ENCODE results near the gene ONECUT3.
"Not testable (repeated sequence)": the region's sequence is repeated elsewhere in the genome, so short reads cannot be mapped to it uniquely, and the experiment has no call there.

ONECUT3 gene

DNA sequence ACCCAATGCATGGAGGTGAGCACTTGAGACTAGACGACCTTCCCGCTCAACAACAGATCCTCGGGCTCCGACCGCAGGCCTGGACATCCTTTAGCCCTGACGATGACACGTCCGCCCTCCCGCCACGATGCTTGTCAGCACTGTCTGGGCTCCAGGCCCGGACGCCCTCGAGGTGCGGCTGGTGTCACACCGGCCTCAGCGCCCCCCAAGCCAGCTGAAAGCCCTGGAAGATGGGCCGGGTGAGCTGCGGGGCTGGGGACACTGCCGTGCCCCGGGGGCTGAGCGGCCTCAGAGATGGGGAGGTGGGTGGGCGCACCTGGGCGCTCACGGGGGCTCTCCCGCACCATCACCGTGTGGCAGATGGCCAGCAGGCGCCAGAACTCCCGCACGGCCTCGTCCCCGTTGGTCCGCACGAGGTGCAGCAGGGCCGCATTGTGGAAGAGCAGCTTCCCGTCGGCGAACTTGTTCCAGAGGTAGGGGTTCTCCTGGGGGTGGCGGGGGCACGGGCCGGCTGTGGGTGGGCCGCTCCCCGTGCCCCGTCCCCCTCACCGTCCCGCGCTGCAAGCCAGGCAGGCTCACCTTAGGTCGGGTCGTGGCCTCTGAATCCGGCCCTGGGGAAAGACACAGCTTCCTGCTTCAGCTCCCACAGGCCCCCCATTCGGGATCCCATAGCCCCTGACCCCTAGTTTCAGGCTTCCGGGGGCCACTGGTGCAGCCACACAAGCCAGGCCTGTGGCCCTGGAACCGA is 43.3 kb downstream of the ONECUT3 start:
- H3K4me3 ChIP-seq (ENCODE audit: control insufficient read depth, low read depth, low read length): no peak overlapping the region
- TF ChIP-seq CTCF (IDR thresholded peaks at IDR 0.05; ENCODE audit: control insufficient read depth, insufficient read depth, low read depth, low read length, missing control alignments): no peak
- no peak for DNase-seq (ENCODE audit: low read depth)

- DNase-seq (ENCODE audit: low read depth); H3K4me3 ChIP-seq (ENCODE audit: control insufficient read depth, low read depth, low read length): not testable (repeated sequence)
These were observed 44.0 kb downstream of the ONECUT3 start for GRCh38 chr19:1797313-1797712.

GRCh38 chr19:1799695-1800342 is 46.5 kb downstream of the ONECUT3 start:
- no peak for DNase-seq (ENCODE audit: low read depth)
- H3K4me3 ChIP-seq (ENCODE audit: control insufficient read depth, low read depth, low read length): no peak overlapping the region
- no peak for TF ChIP-seq CTCF (IDR thresholded peaks at IDR 0.05; ENCODE audit: control insufficient read depth, insufficient read depth, low read depth, low read length, missing control alignments)

DNA sequence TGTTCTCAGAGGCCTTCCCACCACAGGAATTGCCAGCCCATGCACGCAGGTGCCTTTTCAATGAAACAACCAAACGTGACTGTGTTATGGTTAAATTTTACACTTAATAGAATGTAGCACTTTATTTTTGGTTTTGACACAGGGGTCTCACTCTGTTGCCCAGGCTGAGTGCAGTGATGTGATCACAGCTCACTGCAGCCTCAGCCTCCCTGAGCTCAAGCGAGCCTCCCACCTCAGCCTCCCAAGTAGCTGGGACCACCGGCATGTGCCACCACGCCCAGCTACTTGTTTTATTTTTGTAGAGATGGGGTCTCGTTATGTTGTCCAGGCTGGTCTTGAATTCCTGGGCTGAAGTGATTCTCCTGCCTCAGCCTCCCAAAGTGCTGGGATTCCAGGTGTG is 51.6 kb downstream of the ONECUT3 start:
- TF ChIP-seq CTCF (IDR thresholded peaks at IDR 0.05; ENCODE audit: control insufficient read depth, insufficient read depth, low read depth, low read length, missing control alignments): no peak
- no peak overlapping the region for H3K4me3 ChIP-seq (ENCODE audit: control insufficient read depth, low read depth, low read length)
- no peak for DNase-seq (ENCODE audit: low read depth)

GRCh38 chr19:1805401-1806183 is 52.3 kb downstream of the ONECUT3 start:
- TF ChIP-seq CTCF (IDR thresholded peaks at IDR 0.05; ENCODE audit: control insufficient read depth, insufficient read depth, low read depth, low read length, missing control alignments): no peak
- DNase-seq (ENCODE audit: low read depth): no peak
- H3K4me3 ChIP-seq (ENCODE audit: control insufficient read depth, low read depth, low read length): no peak overlapping the region

- no peak for DNase-seq (ENCODE audit: low read depth)
- H3K4me3 ChIP-seq (ENCODE audit: control insufficient read depth, low read depth, low read length): no peak overlapping the region
- TF ChIP-seq CTCF (IDR thresholded peaks at IDR 0.05; ENCODE audit: control insufficient read depth, insufficient read depth, low read depth, low read length, missing control alignments): no peak
These were observed 53.1 kb downstream of the ONECUT3 start for GRCh38 chr19:1806184-1807029.
